ENCODE results near the gene RAB39A. TPM values are rescaled to one million over a fixed set of nuclear protein-coding genes. Genes with fewer than 3 reads are reported as not detected.
"Not testable (repeated sequence)": the region's sequence is repeated elsewhere in the genome, so short reads cannot be mapped to it uniquely, and the experiment has no call there.

Gene RAB39A, protein sequence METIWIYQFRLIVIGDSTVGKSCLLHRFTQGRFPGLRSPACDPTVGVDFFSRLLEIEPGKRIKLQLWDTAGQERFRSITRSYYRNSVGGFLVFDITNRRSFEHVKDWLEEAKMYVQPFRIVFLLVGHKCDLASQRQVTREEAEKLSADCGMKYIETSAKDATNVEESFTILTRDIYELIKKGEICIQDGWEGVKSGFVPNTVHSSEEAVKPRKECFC
- total RNA-seq = 2.8 and 2.9 TPM in 2 replicates
- long read RNA-seq = 0 reads

- no peaks in the 10 kb centered on the region for H3K9me3 Mint-ChIP-seq (ENCODE audit: low read depth)
- peaks cover 34% of the 10 kb centered on the region for H3K27me3 Mint-ChIP-seq
- TF ChIP-seq, protein P1, sequence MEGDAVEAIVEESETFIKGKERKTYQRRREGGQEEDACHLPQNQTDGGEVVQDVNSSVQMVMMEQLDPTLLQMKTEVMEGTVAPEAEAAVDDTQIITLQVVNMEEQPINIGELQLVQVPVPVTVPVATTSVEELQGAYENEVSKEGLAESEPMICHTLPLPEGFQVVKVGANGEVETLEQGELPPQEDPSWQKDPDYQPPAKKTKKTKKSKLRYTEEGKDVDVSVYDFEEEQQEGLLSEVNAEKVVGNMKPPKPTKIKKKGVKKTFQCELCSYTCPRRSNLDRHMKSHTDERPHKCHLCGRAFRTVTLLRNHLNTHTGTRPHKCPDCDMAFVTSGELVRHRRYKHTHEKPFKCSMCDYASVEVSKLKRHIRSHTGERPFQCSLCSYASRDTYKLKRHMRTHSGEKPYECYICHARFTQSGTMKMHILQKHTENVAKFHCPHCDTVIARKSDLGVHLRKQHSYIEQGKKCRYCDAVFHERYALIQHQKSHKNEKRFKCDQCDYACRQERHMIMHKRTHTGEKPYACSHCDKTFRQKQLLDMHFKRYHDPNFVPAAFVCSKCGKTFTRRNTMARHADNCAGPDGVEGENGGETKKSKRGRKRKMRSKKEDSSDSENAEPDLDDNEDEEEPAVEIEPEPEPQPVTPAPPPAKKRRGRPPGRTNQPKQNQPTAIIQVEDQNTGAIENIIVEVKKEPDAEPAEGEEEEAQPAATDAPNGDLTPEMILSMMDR (IDR thresholded peaks at IDR 0.05; ENCODE audit: unreplicated experiment) = no peak
- H3K4me3 Mint-ChIP-seq (ENCODE audit: low read depth) = peak within 1 kb of the TSS; percentile 93
- peak within 1 kb of the TSS; percentile 82 for H3K27ac Mint-ChIP-seq
- H3K4me1 Mint-ChIP-seq (ENCODE audit: low read depth) = peaks cover 6% of the 10 kb centered on the region
- DNase-seq (ENCODE audit: low spot score, unreplicated experiment) = peak; percentile 90
- no peaks in the 10 kb centered on the region for H3K36me3 Mint-ChIP-seq (ENCODE audit: insufficient read depth)
Measured at GRCh38 chr11:107928046-107928766, at the start of gene RAB39A. TSS of gene RAB39A (plus strand) at chr11:107928448. CDS start at chr11:107928569, 121 bp downstream.

DNA sequence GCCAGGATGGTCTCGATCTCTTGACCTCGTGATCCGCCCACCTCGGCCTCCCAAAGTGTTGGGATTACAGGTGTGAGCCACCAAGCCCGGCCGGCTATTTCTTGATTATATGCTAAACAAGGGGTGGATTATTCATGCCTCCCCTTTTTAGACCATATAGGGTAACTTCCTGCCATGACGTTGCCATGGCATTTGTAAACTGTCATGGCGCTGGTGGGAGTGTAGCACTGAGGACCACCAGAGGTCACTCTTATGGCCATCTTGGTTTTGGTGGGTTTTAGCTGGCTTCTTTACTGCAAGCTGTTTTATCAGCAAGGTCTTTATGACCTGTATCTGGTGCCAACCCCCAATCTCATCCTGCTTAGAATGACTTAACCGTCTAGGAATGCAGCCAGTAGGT lies 46.8 kb upstream of the RAB39A start:
- not testable (repeated sequence) for H3K27ac Mint-ChIP-seq; H3K27me3 Mint-ChIP-seq; H3K36me3 Mint-ChIP-seq (ENCODE audit: insufficient read depth); H3K4me3 Mint-ChIP-seq (ENCODE audit: low read depth); H3K4me1 Mint-ChIP-seq (ENCODE audit: low read depth); DNase-seq (ENCODE audit: low spot score, unreplicated experiment); H3K9me3 Mint-ChIP-seq (ENCODE audit: low read depth)

DNA sequence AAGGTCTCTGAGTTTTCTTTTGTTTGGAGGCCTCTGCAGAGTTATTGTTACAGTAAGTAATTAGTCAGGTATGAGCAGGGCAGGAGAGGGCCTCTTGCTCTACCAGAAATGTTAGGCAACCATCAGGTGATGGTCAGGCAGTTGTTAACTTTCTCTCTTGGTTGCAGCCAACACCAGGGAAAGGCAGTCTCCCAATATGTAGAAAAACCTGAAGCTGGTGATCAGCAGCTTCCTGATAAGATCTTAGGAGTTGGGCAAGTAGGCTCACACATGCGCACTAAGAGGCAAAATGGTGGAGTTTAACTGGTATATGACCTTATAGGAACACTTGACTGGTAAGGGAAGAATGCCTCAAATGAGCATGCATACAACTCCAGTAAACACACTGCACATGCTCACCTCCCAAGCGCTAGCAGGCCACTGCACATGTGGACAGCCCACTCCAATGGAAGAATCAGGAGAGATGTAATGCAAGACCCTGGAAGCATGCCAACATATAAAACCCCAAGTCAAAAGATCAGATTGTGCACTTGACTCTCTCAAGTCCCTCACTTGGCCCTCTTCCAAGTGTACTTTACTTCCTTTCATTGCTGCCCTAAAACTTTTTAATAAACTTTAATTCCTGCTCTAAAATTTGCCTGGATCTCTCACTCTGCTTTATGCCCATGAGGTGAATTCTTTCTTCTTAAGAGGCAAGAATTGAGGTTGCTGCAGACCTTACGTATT lies 46.0 kb upstream of the RAB39A start:
- Mint-ChIP-seq H3K4me3 (ENCODE audit: low read depth) (no peak overlapping the region), H3K36me3 (ENCODE audit: insufficient read depth) (no peaks in the 10 kb centered on the region), H3K27me3 (no peaks in the 10 kb centered on the region), H3K9me3 (ENCODE audit: low read depth) (peaks cover 5% of the 10 kb centered on the region), H3K4me1 (ENCODE audit: low read depth) (no peaks in the 10 kb centered on the region), H3K27ac (no peak overlapping the region)
- DNase-seq (ENCODE audit: low spot score, unreplicated experiment) = no peak
- TF ChIP-seq, protein P1 (IDR thresholded peaks at IDR 0.05; ENCODE audit: unreplicated experiment) = no peak

- H3K27ac Mint-ChIP-seq = no peak overlapping the region
- TF ChIP-seq, protein P1 (IDR thresholded peaks at IDR 0.05; ENCODE audit: unreplicated experiment) = peak; percentile 41
- peaks cover 2% of the 10 kb centered on the region for H3K4me1 Mint-ChIP-seq (ENCODE audit: low read depth)
- no peak overlapping the region for H3K4me3 Mint-ChIP-seq (ENCODE audit: low read depth)
- no peaks in the 10 kb centered on the region for H3K27me3 Mint-ChIP-seq
- no peaks in the 10 kb centered on the region for H3K9me3 Mint-ChIP-seq (ENCODE audit: low read depth)
- H3K36me3 Mint-ChIP-seq (ENCODE audit: insufficient read depth) = no peaks in the 10 kb centered on the region
- DNase-seq (ENCODE audit: low spot score, unreplicated experiment) = no peak
Measured at GRCh38 chr11:107898270-107898669, 30.0 kb upstream of the RAB39A start.

- H3K4me3 Mint-ChIP-seq (ENCODE audit: low read depth) = no peak overlapping the region
- H3K27ac Mint-ChIP-seq = no peak overlapping the region
- H3K27me3 Mint-ChIP-seq = no peaks in the 10 kb centered on the region
- TF ChIP-seq, protein P1 (IDR thresholded peaks at IDR 0.05; ENCODE audit: unreplicated experiment) = no peak
- H3K36me3 Mint-ChIP-seq (ENCODE audit: insufficient read depth) = no peaks in the 10 kb centered on the region
- peaks cover 3% of the 10 kb centered on the region for H3K9me3 Mint-ChIP-seq (ENCODE audit: low read depth)
- H3K4me1 Mint-ChIP-seq (ENCODE audit: low read depth) = no peaks in the 10 kb centered on the region
- DNase-seq (ENCODE audit: low spot score, unreplicated experiment) = no peak
Measured at GRCh38 chr11:107908211-107908610, 20.0 kb upstream of the RAB39A start.

DNA sequence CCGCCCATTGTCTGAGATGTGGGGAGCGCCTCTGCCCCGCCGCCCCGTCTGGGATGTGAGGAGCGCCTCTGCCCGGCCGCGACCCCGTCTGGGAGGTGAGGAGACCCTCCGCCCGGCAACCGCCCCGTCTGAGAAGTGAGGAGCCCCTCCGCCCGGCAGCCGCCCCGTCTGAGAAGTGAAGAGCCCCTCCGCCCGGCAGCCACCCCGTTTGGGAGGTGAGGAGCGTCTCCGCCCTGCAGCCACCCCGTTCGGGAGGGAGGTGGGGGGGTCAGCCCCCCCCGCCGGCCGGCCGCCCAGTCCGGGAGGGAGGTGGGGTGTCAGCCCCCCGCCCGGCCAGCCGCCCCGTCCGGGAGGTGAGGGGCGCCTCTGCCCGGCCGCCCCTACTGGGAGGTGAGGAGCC lies 15.8 kb upstream of the RAB39A start:
- not testable (repeated sequence) for H3K27me3 Mint-ChIP-seq; H3K4me1 Mint-ChIP-seq (ENCODE audit: low read depth); DNase-seq (ENCODE audit: low spot score, unreplicated experiment); H3K9me3 Mint-ChIP-seq (ENCODE audit: low read depth); H3K36me3 Mint-ChIP-seq (ENCODE audit: insufficient read depth); H3K27ac Mint-ChIP-seq; H3K4me3 Mint-ChIP-seq (ENCODE audit: low read depth)
